ENCODE results near the gene MYO1G. TPM values are rescaled to one million over a fixed set of nuclear protein-coding genes. Genes with fewer than 3 reads are reported as not detected.

The MYO1G gene
- total and polyA plus RNA-seq, 10 of the 15 experiments (the other 5 are each of a cell fraction or from before 2014, with no cell fraction given) = 1.8 to 232 (median 134) TPM

- TF ChIP-seq, protein P1, sequence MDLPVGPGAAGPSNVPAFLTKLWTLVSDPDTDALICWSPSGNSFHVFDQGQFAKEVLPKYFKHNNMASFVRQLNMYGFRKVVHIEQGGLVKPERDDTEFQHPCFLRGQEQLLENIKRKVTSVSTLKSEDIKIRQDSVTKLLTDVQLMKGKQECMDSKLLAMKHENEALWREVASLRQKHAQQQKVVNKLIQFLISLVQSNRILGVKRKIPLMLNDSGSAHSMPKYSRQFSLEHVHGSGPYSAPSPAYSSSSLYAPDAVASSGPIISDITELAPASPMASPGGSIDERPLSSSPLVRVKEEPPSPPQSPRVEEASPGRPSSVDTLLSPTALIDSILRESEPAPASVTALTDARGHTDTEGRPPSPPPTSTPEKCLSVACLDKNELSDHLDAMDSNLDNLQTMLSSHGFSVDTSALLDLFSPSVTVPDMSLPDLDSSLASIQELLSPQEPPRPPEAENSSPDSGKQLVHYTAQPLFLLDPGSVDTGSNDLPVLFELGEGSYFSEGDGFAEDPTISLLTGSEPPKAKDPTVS (IDR thresholded peaks at IDR 0.05; ENCODE audit: low read depth, low read length) = no peak
- TF ChIP-seq BACH1 (IDR thresholded peaks at IDR 0.05; ENCODE audit: borderline replicate concordance) (peak; percentile 40; the same call in 1 of the 2 replicates), NR2C1 (IDR thresholded peaks at IDR 0.05) (peak; percentile 64), BMI1 (IDR thresholded peaks at IDR 0.05; ENCODE audit: borderline replicate concordance) (no peak), CTCF (IDR thresholded peaks at IDR 0.05 in 2 of 3, conservative IDR thresholded peaks at IDR 0.05 in 1 of 3; ENCODE audit: control insufficient read depth in 2 of 3, extremely low read depth in 1 of 3, insufficient read depth in 1 of 3, low read depth in 3 of 3, low read length in 3 of 3) (peak; percentile 20 to 70 (median 48); a peak in 5 of 6 replicates), E2F4 (IDR thresholded peaks at IDR 0.05; ENCODE audit: low read depth, low read length) (no peak), ATF2 (IDR thresholded peaks at IDR 0.05; ENCODE audit: low read length) (no peak), MEF2B (IDR thresholded peaks at IDR 0.05; ENCODE audit: partially characterized antibody, poor library complexity, severe bottlenecking) (no peak), NFYB (IDR thresholded peaks at IDR 0.05; ENCODE audit: insufficient read depth, low read depth, low read length) (no peak), IKZF2 (IDR thresholded peaks at IDR 0.05) (no peak), BRCA1 (IDR thresholded peaks at IDR 0.05; ENCODE audit: low read depth, low read length) (no peak), BCLAF1 (IDR thresholded peaks at IDR 0.05) (no peak), POLR2AphosphoS5 (IDR thresholded peaks at IDR 0.05; ENCODE audit: low read length) (no peak), SMARCA5 (IDR thresholded peaks at IDR 0.05) (0 out of 2 replicates have a peak, but pooled peaks have one; percentile 47)
- TF ChIP-seq, protein P2, sequence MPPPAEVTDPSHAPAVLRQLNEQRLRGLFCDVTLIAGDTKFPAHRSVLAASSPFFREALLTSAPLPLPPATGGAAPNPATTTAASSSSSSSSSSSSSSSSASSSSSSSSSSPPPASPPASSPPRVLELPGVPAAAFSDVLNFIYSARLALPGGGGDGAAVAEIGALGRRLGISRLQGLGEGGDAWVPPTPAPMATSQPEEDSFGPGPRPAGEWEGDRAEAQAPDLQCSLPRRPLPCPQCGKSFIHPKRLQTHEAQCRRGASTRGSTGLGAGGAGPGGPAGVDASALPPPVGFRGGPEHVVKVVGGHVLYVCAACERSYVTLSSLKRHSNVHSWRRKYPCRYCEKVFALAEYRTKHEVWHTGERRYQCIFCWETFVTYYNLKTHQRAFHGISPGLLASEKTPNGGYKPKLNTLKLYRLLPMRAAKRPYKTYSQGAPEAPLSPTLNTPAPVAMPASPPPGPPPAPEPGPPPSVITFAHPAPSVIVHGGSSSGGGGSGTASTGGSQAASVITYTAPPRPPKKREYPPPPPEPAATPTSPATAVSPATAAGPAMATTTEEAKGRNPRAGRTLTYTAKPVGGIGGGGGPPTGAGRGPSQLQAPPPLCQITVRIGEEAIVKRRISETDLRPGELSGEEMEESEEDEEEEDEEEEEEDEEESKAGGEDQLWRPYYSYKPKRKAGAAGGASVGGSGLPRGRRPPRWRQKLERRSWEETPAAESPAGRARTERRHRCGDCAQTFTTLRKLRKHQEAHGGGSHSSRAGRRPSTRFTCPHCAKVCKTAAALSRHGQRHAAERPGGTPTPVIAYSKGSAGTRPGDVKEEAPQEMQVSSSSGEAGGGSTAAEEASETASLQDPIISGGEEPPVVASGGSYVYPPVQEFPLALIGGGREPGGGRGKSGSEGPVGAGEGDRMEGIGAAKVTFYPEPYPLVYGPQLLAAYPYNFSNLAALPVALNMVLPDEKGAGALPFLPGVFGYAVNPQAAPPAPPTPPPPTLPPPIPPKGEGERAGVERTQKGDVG (CRISPR knock-in tag; IDR thresholded peaks at IDR 0.05) = no peak
These were observed 922 bp upstream of the MYO1G start (continued) for GRCh38 chr7:44979481-44980392.

Data from GM12878 (cell line).